ENCODE data around the gene CALM1.

The CALM1 gene

GRCh38 chr14:90438841-90439240, 42.0 kb downstream of the CALM1 start:
- no peak for TF ChIP-seq CTCF (IDR thresholded peaks at IDR 0.05; ENCODE audit: control extremely low read depth, extremely low read depth, low read depth, missing control alignments)
- CTCF ChIA-PET = no interaction called here
- POLR2A ChIA-PET = no interaction called here
- no peak for DNase-seq (ENCODE audit: extremely low spot score)

- no peak for TF ChIP-seq CTCF (IDR thresholded peaks at IDR 0.05; ENCODE audit: control extremely low read depth, extremely low read depth, low read depth, missing control alignments)
- ChIA-PET POLR2A (no interaction called here), CTCF (no interaction called here)
- DNase-seq (ENCODE audit: extremely low spot score) = no peak
These were observed 43.2 kb downstream of the CALM1 start for GRCh38 chr14:90440021-90440451.

GRCh38 chr14:90440592-90440991, 43.8 kb downstream of the CALM1 start:
- no peak for TF ChIP-seq CTCF (IDR thresholded peaks at IDR 0.05; ENCODE audit: control extremely low read depth, extremely low read depth, low read depth, missing control alignments)
- ChIA-PET POLR2A (no interaction called here), CTCF (no interaction called here)
- no peak for DNase-seq (ENCODE audit: extremely low spot score)

GRCh38 chr14:90442388-90442787, 45.6 kb downstream of the CALM1 start:
- TF ChIP-seq CTCF (IDR thresholded peaks at IDR 0.05; ENCODE audit: control extremely low read depth, extremely low read depth, low read depth, missing control alignments) = no peak
- POLR2A ChIA-PET = no interaction called here
- CTCF ChIA-PET = interaction anchor here (1.1 to 1.4 kb wide), 2 partner anchors 13 to 114 kb away, joined by 3 read pairs; no protein-coding TSS in a partner anchor

GRCh38 chr14:90443161-90444076, 46.6 kb downstream of the CALM1 start:
- CTCF ChIA-PET = no interaction called here
- POLR2A ChIA-PET = no interaction called here
- TF ChIP-seq CTCF (IDR thresholded peaks at IDR 0.05; ENCODE audit: control extremely low read depth, extremely low read depth, low read depth, missing control alignments) = no peak
- DNase-seq (ENCODE audit: extremely low spot score) = no peak

More at GRCh38 chr14:90442388-90442787, 45.6 kb downstream of the CALM1 start:
- DNase-seq (ENCODE audit: extremely low spot score) = no peak

- CTCF ChIA-PET = no interaction called here
- DNase-seq (ENCODE audit: extremely low spot score) = no peak
- TF ChIP-seq CTCF (IDR thresholded peaks at IDR 0.05; ENCODE audit: control extremely low read depth, extremely low read depth, low read depth, missing control alignments) = no peak
- POLR2A ChIA-PET = no interaction called here
These were observed 47.4 kb downstream of the CALM1 start for GRCh38 chr14:90444077-90444696.

All from GM10248 (cell line).